GM10266 (cell line): ENCODE measurements around the gene NPRL2.

ENCODE experiments used
- DNase-seq: peaks from one replicate; pipeline ENCODE4 v3.0.0; 2012; ENCODE audit errors: extremely low spot score
- CTCF ChIP-seq: IDR thresholded peaks from 2 replicates; pipeline ENCODE4 v1.5.1; 2012; ENCODE audit warnings: mild to moderate bottlenecking, low read depth; ENCODE audit not compliant: control insufficient read depth, insufficient read depth; ENCODE audit errors: missing control alignments

Gene NPRL2

DNA sequence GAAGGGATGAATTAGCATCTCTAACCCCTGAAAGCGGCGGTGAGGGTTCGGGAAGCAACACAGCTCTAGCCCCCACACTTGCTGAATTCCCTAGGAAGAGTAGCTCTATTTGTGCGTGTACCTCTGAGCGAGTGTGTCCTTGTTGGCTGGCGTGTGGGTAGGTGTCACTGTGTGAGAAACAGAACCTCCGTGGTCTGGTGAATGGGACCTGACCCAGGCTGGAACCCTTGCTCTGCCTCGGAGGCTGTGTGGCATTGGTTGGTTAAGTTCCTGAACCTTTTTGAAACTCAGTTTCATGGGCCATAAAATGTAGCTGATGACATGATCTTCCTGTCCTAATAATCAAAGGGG lies 9.2 kb upstream of the NPRL2 start:
- DNase-seq, result no peak
- TF ChIP-seq CTCF, result no peak

DNA sequence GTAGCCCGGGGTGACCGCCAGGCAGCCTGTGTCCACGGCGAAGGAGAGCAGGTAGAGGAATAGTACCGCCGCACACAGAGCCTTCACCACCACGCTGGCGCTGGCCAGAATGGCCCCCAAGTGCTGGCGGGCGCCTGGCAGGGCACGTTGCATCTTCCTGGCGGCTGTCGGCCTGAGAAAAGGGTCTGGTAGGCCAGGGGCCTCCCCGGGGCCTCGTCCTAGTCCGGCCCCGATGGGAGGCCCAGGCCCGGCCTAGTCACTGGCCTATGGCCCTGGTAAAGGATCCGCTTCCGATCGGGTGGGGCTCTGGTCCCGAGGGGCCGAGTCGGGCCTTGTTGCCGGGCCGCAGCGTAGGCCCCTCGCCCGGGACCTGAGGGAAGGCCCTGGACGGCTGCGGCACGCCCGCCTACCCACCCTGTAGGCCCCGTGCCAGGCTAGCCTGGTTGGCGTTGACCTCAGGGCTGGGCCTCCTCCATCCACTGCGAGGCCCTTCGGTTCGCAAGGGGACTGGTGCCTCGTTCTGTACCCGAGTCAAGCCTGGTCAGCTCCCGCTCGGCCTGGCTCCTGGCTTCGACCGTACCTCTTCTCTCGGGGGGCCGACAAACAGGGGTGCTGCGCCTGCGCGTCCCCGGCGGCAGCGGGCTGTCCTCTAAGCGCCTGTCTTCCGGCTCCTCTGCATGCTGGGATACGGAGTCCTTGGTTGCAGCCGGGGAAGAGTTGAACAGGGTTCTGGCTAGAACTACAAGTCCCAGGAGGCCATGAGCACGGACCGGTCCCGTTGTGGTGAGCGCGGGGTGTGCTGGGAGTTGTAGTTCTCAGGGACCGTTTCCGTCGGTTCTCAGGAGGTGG lies 8.6 kb upstream of the NPRL2 start, which contains the start of gene TMEM115:
TSS of gene TMEM115 (minus strand) at position 611 of the 849 bp plus-strand sequence. CDS start at position 153, 458 bp downstream.
- no peak for TF ChIP-seq CTCF
- DNase-seq, result peak; percentile 97

DNA sequence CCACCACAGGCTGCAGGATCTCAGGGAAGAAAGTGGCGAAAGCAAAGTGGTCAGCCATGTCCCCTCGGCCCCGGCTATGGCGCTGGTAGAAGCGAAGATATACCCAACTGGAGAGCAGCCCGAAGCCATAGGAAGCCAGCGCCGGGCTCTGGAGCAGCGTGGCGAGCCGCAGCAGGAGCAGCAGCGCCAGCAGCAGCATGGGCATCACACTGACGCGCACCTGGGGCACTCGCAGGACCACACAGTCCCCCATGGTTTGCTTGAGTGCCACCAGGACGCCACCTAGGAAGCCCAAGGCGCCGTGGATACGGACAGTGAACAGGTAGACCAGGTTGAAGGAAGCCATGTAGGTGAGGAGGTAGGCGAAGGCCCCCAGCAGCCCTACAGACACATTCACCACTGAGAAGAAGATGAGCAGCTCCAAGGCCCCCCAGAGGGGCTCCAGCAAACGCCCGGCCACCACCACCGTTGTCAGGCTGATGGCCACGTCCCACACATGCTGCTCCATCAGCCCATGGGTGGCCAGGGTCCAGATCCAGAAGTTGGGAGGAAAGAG lies 7.9 kb upstream of the NPRL2 start:
- no peak for DNase-seq
- TF ChIP-seq CTCF, result no peak

- TF ChIP-seq CTCF, result no peak
- DNase-seq, result no peak
These were observed 6.9 kb upstream of the NPRL2 start for GRCh38 chr3:50357481-50357880.

DNA sequence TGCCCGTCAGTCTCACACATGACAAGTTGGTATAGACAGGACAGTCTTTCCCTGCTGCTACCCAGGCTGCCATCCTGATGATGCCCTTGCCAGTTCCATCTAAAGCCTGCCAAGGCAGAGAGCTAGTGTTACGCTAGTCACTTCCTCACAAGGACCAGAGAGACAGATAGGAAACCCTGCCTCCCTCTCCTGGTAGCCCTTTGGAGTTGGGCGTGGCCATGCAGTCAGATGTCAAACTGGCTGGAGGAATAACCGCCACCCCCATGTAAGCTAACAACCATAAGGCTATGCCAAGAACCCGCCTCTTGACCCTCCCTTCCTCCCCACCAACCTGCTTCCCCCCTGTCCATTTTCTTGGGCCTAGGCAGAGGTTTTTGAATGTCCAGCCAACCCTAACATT lies 6.0 kb upstream of the NPRL2 start:
- no peak for TF ChIP-seq CTCF
- no peak for DNase-seq

DNA sequence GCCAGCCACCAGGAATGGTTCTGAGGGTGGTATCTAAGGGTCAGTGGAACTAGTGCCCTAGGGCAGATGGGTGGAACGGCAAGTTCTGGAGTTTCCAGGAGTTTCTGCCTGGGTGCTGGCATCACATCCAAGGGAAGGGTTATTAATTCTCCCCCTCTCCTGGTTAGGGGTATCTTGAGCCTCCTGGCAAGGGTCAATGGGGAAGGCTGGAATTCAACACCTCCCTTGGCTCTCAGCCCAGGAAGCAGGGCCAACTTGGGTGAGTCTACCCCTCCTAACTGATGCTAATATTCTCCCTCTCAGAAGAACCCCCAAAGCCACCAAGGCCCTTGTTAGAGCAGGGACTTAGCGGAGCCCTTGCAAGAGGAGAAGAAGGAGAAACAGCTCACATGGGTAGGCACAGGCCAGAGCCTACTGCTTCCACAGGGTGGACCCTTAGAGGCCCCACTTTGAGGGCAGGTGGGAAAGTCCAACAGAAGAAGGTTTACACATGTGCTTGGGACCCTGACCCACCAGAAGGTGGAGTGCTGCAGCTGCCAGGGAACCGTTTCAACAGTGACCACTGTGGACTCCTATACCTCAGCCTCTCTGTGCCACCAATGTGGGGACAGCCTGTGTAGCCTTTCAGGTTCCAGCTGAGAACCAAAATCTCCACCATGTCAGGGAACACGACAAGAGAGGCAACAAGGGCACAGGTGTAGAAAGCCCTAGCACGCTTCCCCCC lies 5.4 kb upstream of the NPRL2 start:
- no peak for DNase-seq
- no peak for TF ChIP-seq CTCF
